CD4-positive, alpha-beta T cell treated with Interleukin-6 for 4 hours (primary cell): ENCODE results near the gene DPYSL4.

Experiments used
- DNase-seq: peaks from one replicate; pipeline ENCODE4 v3.0.0-alpha.2; 2020; ENCODE audit warnings: mixed read lengths

The DPYSL4 gene

DNA sequence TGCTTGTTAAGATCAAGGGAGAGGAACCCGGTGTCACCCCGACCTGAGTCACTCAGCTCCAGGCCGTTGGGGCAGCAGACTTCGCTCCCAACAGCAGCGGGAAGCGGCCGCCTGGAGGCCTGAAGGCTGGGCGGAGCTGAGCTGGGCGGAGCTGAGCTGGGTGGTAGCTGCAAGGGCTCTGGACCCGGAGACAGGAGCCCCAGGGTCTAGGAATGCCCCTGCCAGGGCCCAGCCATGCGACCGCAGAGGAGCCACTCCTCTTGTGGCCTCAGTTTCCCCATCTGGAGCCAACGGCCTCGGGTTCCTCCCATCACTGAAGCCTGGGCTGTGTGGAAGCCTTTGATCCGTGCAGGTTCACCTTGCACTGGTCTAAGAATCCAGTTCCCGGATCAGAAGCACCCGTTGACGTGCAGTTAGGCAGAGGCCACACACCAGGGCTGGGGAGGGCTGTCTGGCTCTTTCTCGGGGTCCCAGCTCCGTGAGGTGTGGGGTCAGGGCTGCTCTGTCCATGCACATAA is 21.9 kb upstream of the DPYSL4 start:
- no peak for DNase-seq

- no peak for DNase-seq
These were observed 21.2 kb upstream of the DPYSL4 start for GRCh38 chr10:132165416-132165980.

GRCh38 chr10:132166216-132166950 is 20.4 kb upstream of the DPYSL4 start:
- DNase-seq = no peak

DNA sequence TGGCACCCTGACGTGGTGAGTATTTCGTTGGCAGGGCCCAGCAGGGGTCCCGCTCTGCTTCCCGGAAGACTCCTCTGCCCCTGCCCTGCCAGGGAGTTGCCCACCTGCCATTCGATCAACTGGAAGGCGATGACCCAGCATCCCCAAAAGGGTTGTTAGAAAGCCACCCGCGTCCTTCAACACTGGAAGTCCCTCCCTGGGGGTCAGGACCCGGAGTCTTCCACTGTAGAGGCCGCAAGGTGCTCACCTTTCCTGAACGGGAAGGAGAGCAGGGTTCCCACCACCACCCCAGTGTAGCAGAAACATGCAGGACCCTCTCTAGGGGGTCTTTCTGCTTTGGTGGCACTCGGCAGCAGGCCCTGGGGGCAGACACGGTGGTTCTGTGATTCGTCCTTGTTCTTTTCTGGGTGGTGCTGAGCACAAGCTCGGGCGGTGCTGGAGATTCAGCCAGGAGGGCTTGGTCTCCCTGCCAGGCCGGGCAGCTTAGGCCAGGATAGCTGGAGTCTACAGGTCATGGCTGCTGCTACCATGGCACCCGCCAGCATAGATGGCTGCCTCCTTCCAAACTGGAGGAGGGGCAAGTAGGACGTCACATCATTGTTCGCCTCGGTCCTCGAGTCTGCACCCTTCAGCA is 19.6 kb upstream of the DPYSL4 start:
- DNase-seq = no peak

DNA sequence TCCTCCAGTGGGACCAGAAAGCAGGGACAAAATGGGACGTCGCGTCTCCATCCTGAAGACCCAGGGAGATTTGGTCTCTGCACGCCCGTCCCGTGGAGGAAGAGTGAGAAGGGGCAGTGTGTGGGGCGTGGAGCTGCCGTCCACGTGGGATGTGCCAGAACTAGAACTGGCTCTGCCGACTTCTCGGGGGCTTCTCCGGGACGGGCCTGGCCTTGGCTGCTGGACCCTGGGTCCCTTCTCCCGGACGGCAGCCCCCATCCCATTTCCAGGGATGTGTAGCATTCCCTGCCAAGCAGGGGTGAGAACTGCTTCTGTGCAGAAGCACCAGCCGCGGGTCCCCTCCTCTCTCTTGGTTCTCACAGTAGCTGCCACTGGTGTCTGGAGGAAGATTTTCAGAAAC is 18.8 kb upstream of the DPYSL4 start:
- no peak for DNase-seq

GRCh38 chr10:132168571-132169030 is 18.1 kb upstream of the DPYSL4 start:
- no peak for DNase-seq

DNA sequence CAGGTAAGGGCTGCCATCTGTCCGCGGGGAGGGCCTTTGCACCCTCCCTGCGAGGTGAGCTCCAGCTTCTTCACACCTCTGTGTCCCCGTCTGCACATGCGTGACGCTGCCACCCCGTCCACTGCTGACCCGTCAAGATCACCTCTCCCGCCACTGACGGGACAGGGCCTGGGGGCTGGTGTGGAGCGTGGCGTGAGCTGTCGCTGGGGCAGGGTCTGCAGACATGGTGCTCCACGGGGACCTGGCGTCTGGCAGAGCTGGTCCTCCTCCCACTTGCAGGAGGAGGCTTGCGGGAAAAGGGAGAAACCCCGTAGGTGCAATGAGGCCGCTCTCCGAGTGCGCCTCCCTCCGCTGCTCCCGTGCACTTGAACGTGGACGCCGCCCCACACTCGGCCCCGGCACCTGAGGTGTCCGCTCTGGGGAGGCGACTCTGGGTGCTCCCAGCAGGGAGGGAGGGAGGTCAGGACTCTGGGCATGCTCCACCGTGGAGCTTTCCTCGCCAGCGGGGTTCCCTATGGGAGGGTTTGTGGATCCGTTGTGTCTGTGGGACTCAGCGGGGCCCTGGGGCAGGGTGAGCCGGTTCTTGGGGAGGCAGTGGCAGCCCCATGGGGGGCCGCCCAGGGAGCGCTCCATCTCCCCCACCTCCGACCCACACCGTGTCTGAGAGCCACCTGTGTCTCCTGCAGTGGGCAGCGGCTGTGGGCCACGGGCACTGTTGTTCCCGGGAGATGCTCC is 17.6 kb upstream of the DPYSL4 start:
- DNase-seq = no peak

DNA sequence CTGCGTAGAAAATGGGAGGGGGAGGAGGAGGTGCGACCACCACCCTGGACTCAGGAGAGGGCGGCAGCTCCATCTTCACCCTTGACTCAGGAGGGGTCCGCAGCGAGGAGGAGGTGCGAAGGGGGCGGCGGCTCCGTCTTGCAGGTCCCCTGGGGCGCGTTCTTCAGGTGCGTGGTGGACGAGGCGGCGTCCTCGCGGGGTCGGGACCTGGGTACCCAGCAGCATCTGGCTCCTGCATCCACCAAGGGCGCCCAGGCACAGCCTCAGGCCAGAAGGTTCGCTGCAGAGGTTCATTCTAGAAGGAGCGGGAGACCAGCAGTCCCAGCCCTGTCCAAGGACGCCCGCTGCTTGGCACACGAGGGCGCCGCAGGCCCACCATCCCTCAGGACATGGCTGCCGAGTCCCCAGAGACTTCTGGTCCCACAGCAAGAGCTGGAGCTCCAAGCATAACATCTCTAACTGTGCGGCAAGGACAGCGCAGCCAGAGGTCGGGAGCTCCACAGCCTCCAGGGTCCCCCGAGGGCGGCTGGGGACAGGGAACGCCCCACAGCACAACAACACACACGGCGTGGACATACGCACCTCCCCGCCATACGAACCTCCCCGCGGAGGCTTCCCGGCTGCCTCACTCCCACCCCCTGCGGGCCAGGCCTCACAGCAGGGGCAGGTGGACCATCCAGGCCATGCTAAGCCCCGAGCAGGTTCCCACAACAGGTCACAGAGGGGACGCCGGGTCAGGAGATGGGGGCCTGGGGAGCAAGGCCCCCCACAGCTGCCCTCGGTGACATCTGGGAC is 16.8 kb upstream of the DPYSL4 start:
- DNase-seq = no peak

DNA sequence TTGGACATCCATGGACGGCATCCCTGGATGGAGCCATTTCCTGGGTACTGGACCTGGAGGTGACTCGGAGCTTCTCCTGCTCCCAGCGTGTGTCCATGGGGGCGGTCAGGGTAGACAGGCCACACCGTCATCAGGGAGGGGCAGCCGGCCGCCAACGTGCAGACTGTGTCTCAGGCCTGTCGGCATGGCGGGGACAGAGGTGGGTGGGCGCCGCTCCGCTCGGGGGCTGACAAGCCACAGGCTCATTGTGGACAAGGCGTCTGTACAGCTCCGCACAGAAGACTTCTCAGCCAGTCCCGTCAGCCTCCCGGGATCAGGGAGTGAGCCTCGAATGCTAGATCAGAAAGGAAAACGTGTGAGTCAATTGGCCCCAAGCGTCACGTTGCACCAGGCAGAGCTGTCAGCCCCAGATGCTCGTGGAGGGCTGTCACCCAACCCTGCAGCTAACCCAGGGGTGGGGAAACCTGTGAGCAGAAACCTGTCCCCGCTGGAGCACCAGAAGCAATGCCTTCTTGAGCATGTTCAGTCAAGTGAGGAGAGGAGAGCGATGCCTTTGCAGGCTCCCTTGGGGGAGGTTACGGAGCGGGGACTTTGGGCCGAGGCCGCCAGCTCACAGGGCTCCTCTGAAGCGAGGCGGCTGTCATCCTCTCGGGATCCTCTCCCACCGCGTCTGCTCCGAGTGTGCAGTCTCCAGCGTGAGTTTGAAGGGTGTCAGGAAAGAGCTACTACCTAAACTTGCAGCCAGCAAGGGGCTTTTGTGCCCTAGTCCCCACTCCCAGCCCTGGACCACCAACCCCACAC is 16.0 kb upstream of the DPYSL4 start:
- DNase-seq = no peak

DNA sequence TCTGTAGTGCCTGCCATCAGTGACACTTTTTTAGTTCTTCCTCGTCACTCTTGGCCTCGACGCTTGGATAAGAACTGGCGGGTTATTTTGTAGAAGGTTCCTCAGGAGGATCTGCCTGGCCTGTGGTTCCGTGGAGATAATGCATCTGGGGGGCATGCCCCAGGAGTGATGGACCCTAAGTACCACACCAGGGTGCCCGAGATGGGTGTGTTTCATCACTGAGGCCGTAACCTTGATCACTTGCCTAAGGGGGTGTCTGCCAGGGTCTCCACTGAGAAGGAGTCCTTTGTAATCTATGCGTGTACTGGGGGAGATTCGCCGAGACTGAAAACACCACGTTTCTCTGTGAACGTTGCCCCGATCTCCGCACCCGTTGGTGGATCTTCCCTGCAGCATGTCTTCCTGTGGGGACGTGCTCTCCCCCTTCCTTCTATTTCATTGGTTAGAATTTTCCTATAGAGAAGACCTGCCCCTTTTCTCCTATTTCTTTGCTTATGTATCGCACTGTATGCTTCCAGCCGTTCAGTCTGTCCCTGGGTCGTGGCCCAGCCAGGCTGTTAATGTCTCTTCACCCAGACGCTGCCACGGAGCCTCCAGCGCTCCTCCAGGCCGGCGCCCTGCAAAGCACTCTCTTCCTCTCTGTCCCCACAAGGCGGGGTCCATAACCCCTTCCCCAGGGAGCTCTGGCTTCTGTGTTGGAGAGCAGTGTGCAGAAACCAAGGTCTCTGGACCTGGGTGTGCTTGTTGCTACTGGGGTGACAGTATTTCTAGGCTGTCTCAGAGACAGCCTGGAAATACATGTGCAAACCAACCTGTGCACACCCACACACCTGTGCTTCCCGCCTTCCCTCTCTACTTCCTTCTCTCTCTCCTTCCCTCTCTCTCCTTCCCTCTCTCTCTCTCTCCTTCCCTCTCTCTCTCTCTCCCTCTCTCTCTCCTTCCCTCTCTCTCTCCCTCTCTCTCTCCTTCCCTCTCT is 14.4 kb upstream of the DPYSL4 start:
- DNase-seq = no peak

DNA sequence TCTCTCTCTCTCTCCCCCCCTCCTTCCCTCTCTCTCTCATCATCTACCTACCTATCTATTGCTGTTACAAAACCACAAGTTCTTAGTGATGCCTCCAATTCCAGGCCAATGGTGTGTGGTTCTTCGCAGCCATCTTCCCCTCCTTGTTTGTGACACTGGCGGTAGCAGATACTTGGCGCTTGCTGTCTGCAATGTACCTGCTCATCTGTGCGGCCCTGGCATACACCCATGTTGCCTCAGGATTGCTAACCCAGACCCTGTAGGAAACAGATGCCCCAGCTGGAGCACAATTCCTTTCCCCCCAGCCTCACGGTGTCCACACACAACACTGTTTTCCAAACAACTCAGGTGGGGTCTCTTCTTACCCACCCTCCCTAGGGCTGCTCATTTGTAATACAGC is 13.6 kb upstream of the DPYSL4 start:
- no peak for DNase-seq

GRCh38 chr10:132174237-132174636 is 12.5 kb upstream of the DPYSL4 start:
- DNase-seq = no peak

- no peak for DNase-seq
These were observed 11.3 kb upstream of the DPYSL4 start for GRCh38 chr10:132175408-132175807.

- DNase-seq = no peak
These were observed 10.7 kb upstream of the DPYSL4 start for GRCh38 chr10:132175907-132176581.

GRCh38 chr10:132176623-132177500 is 9.9 kb upstream of the DPYSL4 start:
- DNase-seq = no peak

- DNase-seq = no peak
These were observed 8.7 kb upstream of the DPYSL4 start for GRCh38 chr10:132178046-132178445.

DNA sequence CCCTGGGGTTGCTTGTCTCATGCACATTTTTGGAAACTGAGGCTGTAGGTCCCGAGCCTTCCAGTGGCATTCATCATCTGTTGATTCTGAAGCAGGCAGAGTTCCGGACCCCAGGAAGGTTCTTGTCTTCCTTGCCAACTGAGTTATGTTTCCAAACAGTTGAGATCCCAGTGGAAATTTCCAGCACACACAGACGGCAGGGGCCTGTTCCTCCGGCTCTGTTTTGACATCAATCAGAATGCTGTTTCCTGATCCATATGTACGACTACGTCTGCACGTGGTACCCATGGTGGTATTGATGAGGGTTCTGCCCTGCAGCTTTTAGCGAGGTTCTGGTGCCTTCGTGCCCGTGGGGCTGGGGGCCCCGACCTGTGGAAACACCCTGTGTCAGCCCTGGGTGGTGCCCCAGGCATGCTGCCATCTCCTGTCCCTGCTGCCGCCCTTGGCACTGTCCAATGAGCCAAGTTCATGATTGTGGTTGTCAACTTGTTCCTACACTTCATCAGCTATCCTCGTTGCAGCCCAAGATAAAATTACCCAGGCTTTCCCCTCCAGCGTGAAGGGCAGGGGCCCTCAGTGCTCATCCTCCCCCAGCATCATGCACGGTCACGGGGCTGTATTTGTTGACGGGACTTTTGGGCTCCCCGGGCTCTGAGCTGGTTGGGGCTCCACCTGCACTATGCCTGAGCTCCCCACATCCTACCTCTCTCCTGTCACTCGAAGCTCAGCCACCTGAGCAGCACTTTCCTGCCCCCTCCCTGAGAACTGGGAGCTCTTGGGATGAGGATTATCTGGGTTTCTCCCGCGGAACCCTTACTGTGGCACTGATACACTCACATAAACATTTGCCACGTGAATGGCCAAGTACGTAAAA is 7.8 kb upstream of the DPYSL4 start:
- DNase-seq = no peak
